MG63 (cell line): ENCODE data around the gene PSAP. TPM values are rescaled to one million over a fixed set of nuclear protein-coding genes. Genes with fewer than 3 reads are reported as not detected.

Experiments used
- DNase-seq: peaks from one replicate; pipeline ENCODE4 v3.0.0-alpha.2; 2020
- H3K27me3 ChIP-seq: fragments of 250-450 bp; sonication (Bioruptor Pico); 2 replicates; pipeline ENCODE4 v1.5.1; 2020; ENCODE audit warnings: mild to moderate bottlenecking, moderate library complexity
- H3K36me3 ChIP-seq: fragments of 250-450 bp; sonication (Bioruptor Pico); 2 replicates; pipeline ENCODE4 v1.5.1; 2020; ENCODE audit warnings: mild to moderate bottlenecking, moderate library complexity
- H3K4me3 ChIP-seq: fragments of 250-450 bp; sonication (Bioruptor Pico); 2 replicates; pipeline ENCODE4 v1.5.1; 2020; ENCODE audit warnings: mild to moderate bottlenecking, moderate library complexity
- H3K9me3 ChIP-seq: fragments of 250-450 bp; sonication (Bioruptor Pico); 2 replicates; pipeline ENCODE4 v1.5.1; 2020; ENCODE audit warnings: mild to moderate bottlenecking, moderate library complexity
- total RNA-seq: library from RNA; depleted of rRNA; stranded (reverse); fragments of >200 nt; shearing (Covaris generic); gene quantifications from 2 replicates; pipeline ENCODE4 v1.2.3, GENCODE V29; 2014; ENCODE audit warnings: low replicate concordance

PSAP gene
- total RNA-seq, 1 experiment from 2014 or later: 682 TPM

DNA sequence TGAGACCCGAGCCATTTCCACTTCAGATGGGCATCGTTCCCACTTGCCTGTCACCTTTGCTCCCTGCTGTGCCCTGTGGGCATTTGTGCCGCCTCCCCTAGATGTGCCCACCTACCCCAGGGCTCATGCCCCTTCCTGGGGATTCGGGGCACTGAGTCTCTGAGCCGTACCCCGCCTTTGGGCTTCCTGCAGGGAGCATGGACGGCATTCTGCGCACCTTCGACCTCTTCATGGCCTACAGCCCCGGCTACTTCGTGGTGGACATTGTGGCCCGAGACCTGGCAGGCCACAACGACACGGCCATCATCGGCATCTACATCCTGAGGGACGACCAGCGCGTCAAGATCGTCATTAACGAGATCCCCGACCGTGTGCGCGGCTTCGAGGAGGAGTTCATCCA lies 41.4 kb downstream of the PSAP start:
- no peak overlapping the region for H3K4me3 ChIP-seq
- H3K9me3 ChIP-seq: no peaks in the 10 kb centered on the region
- no peak for DNase-seq
- no peaks in the 10 kb centered on the region for H3K27me3 ChIP-seq
- H3K36me3 ChIP-seq: no peaks in the 10 kb centered on the region

DNA sequence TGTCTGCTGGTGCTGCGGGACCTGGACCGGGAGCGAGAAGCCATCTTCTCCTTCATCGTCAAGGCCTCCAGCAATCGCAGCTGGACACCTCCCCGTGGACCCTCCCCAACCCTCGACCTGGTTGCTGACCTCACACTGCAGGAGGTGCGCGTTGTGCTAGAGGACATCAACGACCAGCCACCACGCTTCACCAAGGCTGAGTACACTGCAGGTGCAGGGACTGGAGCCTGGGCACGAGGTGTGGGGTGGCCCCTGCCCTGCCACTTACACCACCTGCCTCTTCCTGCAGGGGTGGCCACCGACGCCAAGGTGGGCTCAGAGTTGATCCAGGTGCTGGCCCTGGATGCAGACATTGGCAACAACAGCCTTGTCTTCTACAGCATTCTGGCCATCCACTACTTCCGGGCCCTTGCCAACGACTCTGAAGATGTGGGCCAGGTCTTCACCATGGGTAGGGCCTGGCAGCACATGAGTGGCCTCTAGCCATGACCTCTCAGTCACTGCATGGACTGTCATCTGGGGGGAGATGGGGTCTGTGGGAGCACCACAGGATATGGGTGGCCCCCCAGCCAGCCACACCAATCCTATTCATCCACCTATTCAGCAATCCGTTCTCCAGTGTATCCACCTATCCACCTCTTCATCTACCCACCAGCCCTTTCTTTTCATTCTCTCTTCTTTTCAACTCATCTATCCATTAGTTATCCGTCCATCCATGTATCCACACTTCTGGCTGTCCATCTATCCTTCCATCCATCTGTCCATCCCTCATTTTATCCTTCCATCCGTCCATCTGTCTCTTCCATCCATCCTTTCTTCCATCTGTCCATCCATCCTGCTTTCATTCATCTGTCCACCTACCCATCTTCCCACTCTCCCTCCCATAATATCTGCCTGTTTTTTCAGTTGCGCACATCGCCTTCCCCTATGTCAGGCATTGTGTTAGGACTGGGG lies 43.2 kb downstream of the PSAP start:
- Histone ChIP-seq H3K4me3 (no peak overlapping the region), H3K36me3 (no peaks in the 10 kb centered on the region), H3K27me3 (no peaks in the 10 kb centered on the region), H3K9me3 (no peaks in the 10 kb centered on the region)
- DNase-seq: no peak

DNA sequence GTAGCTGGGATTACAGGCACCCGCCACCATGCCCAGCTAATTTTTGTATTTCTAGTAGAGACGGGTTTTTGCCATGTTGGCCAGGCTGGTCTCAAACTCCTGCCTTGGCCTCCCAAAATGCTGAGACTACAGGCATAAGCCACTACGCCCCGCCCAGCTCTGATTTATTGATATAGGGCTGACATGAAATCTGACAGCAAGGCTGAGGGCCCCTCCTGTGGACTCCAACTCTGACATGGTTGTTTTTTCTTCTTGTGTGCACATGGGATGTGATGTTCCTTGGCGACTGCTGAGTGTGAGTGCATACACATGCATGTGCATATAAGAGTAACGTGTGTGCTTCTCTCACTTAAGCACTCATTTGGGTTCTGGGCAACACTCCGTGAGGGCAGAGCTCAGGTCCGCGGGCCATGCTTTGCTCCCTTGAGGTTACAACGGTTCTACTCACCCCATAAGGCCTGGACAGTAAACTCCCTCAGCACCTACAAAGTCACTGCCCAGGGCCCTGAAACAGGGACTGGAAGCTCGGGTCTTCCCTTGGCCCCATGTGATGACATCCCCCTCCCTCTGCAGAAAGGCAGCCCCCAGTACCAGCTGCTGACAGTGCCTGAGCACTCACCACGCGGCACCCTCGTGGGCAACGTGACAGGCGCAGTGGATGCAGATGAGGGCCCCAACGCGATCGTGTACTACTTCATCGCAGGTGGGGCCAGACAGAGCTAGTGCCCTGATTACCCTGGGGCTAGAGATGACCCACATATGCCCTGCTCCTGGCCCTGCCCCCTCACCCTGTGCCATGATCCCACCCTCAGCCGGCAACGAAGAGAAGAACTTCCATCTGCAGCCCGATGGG lies 44.1 kb downstream of the PSAP start:
- no peaks in the 10 kb centered on the region for H3K27me3 ChIP-seq
- H3K36me3 ChIP-seq: no peaks in the 10 kb centered on the region
- no peak overlapping the region for H3K4me3 ChIP-seq
- DNase-seq: no peak
- H3K9me3 ChIP-seq: no peaks in the 10 kb centered on the region

DNA sequence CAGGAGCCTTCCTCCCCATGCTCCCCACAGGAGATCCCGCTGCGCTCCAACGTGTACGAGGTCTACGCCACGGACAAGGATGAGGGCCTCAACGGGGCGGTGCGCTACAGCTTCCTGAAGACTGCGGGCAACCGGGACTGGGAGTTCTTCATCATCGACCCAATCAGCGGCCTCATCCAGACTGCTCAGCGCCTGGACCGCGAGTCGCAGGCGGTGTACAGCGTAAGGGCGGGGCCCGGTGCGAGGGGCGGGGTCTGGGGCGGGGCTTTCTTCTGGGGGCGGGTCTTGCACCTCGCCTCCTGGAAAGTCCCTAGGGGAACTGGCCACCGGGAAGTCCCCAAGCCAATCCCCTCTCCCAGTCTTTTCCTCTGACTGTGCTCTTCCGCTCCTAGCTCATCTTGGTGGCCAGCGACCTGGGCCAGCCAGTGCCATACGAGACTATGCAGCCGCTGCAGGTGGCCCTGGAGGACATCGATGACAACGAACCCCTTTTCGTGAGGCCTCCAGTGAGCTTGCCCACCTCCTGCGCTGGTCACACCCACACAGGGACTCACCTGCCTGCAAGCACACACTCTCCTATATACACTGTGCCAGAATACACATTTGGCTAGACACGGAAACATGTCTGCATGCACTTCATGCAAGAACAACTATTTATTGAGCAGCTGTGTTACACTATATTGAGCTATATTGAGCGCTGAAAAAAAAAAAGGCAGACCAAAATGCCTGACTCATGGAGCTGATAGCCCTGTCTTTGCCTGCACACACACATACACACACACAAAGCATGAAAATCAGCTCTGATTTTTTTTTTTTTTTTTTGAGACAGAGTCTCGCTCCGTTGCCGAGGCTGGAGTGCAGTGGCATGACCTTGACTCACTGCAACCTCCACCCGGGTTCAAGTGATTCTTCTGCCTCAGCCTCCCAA lies 45.0 kb downstream of the PSAP start:
- Histone ChIP-seq H3K9me3 (no peaks in the 10 kb centered on the region), H3K27me3 (no peaks in the 10 kb centered on the region), H3K36me3 (no peaks in the 10 kb centered on the region), H3K4me3 (no peak overlapping the region)
- no peak for DNase-seq

DNA sequence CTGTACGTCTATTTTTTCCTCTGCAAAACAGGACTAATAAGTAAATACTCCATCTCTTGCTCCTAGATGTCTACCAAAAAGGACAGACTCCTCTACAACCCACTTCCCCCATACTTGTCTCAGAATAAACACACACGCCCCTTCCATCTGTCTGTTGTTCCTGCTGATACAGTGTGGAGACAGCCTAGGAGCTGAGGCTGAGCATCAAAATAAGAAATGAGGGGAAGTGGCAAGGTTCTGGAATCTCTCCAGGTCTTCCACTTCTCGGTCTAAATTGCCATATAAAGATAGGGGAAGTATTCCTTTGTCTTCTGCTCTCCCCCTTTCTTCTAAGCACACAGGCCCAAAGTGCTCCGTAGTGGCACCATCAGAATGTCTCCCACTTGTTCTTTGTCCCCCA lies 47.0 kb downstream of the PSAP start:
- Histone ChIP-seq H3K27me3 (no peaks in the 10 kb centered on the region), H3K9me3 (no peaks in the 10 kb centered on the region), H3K36me3 (no peaks in the 10 kb centered on the region), H3K4me3 (no peak overlapping the region)
- DNase-seq: no peak

DNA sequence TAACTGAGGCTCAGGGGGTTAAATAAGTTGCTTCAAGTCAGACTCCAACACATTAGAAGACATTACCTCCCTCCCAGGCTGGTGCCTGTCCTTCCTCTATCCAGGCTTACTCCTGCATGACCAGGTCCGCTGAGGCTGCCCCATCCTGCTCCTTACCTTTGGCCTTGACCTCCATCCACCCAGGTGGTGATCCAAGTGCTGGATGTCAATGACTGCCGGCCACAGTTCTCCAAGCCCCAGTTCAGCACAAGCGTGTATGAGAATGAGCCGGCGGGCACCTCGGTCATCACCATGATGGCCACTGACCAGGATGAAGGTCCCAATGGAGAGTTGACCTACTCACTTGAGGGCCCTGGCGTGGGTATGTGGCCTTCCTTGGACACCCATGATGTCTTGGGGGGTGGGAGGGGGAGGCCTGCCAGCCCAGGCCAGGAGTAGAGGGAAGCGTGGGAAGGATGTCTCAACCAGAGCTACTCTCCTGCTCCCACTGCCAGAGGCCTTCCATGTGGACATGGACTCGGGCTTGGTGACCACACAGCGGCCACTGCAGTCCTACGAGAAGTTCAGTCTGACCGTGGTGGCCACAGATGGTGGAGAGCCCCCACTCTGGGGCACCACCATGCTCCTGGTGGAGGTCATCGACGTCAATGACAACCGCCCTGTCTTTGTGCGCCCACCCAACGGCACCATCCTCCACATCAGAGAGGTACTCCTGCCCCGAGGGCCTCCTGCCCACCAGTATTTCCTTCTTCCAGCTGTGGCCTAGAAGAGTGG lies 48.1 kb downstream of the PSAP start:
- Histone ChIP-seq H3K9me3 (no peaks in the 10 kb centered on the region), H3K4me3 (no peak overlapping the region), H3K36me3 (no peaks in the 10 kb centered on the region), H3K27me3 (no peaks in the 10 kb centered on the region)
- no peak for DNase-seq

DNA sequence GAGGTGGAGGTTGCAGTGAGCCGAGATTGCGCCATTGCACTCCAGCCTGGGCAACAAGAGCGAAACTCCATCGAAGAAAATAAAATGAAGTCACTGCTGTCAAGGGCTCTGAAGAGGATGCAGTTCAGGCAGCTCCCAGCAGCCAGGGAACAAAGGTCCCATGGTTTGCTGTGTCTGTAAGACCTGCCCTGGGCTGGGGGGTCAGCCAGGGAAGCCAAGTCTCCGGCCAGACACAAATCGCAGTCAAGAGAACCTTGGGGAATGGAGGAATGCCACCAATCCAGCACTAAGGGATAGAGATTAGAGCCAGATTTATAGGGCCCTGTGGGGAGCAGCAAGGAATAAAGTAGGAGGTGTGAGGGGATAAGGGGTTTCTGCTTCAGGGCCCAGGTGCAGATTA lies 48.8 kb downstream of the PSAP start:
- Histone ChIP-seq H3K27me3 (no peaks in the 10 kb centered on the region), H3K9me3 (no peaks in the 10 kb centered on the region), H3K4me3 (no peak overlapping the region), H3K36me3 (no peaks in the 10 kb centered on the region)
- DNase-seq: no peak

DNA sequence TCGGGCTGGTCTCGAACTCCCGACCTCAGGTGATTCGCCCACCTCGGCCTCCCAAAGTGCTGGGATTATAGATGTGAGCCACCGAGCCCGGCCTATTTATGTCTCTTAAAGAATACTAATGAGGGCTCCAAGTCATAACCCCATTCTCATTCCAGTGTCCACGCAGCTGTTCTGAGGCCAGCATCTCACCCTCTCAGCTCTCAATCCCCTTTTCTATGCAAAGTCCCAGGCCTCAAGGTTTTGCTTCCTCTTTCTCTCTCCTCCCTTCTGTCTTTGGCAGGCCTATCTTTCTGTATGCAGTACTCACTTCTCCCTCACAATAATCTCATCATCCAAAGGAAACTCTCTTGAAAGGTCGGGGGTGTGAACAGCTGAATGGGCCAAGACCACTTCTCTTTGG lies 49.7 kb downstream of the PSAP start:
- Histone ChIP-seq H3K36me3 (no peaks in the 10 kb centered on the region), H3K27me3 (no peaks in the 10 kb centered on the region), H3K9me3 (no peaks in the 10 kb centered on the region), H3K4me3 (no peak overlapping the region)
- DNase-seq: no peak

DNA sequence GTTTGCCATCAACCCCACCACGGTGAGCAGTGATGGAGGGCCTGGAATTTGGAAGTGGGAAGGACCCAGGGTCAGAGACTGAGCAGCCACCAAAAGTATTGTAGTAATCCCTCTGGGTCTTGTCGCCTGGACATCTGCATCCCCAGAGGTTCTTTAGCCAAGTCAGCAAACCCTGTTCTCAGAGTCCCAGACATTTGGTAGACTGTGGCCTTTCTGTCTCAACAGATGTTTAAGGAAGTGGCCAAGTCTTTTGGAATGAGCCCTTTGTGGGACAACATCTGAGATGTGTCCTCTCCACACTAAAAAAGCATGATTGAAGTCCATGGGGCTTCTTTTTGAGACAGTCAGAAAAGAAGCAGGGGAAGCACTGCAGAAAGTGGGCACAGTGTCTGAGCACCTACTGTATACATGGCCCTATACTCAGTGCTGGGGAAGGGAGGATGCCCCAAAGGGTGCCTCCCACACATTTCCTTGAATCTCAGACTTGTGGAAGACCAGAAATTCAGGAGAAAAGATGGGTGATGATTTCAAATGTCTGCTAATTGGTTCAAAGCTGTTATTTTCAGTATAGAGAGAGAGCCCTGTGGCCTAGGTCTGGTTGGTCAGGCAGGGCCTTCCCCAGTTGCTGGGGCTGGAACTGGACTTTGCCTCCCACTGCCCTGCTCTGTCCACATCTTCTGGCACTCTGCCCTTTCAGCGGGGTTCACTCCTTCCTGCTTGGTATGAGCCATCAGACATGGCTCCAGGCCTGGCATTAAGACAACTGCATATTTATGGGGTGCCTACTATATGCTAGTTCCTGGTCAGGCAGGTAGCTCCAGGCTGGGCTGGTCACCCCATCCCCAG lies 51.2 kb downstream of the PSAP start:
- no peaks in the 10 kb centered on the region for H3K36me3 ChIP-seq
- H3K4me3 ChIP-seq: no peak overlapping the region
- DNase-seq: peak; percentile 23

DNA sequence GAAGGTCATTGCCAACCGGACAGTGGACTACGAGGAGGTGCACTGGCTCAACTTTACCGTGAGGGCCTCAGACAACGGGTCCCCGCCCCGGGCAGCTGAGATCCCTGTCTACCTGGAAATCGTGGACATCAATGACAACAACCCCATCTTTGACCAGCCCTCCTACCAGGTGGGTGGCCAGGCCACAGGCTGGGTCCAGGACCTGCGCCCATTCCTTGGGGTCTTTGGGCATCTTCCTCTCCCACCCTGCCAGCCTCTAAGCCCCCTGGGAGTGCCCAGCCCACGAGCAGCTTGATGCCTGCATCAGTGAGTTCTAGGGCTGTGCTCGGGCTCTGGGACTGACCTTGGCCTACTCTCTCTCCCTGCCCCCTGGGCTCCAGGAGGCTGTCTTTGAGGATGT lies 51.9 kb downstream of the PSAP start:
- Histone ChIP-seq H3K27me3 (no peaks in the 10 kb centered on the region), H3K9me3 (no peaks in the 10 kb centered on the region), H3K36me3 (no peaks in the 10 kb centered on the region), H3K4me3 (no peak overlapping the region)
- DNase-seq: no peak

More for the DNA sequence above, 51.2 kb downstream of the PSAP start:
- Histone ChIP-seq H3K27me3 (no peaks in the 10 kb centered on the region), H3K9me3 (no peaks in the 10 kb centered on the region)

DNA sequence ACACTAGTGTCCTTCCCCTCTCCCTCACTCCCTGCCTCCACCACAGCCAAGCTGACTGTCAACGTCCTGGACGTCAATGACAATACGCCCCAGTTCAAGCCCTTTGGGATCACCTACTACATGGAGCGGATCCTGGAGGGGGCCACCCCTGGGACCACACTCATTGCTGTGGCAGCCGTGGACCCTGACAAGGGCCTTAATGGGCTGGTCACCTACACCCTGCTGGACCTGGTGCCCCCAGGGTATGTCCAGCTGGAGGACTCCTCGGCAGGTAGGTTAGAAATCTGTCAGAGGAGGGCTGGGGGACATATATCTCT lies 52.8 kb downstream of the PSAP start:
- Histone ChIP-seq H3K36me3 (no peaks in the 10 kb centered on the region), H3K4me3 (no peak overlapping the region), H3K27me3 (no peaks in the 10 kb centered on the region), H3K9me3 (no peaks in the 10 kb centered on the region)
- no peak for DNase-seq

DNA sequence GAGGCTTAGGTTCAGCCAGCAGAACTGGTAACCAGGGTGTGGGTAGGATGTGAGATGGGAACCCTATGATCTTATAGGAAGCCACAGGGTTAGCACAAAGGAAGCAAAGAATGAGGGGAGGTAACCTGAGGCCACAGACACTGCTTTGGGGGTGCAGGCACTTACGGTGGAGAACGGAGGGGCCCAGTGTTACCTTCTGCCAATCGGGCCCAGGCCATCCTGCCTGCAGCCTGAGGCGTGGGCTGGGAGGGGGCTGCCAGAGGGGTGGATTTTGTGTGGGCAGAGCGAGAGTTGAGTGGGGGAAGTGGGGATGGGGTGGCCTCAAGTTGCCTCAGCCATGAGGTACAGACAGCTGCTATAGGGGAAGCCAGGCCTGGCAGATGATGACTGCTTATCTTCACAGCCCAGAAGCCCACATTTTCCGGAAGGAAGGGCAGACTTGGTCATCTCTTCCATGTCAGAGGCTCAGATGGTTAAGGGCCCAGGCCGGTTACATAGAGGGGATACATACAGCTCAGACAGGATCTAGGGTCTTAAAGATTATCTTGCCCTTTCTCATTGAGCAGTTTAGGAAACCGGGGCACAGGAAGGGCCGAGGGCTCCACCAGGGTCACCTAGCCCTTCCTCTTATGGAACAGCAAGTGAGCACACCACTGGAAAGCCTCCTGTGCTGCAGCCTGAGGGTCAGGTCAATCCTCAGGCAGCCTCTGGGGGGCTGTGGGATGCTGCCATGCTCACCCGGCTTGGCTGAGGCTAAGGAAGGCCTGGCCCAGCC lies 53.3 kb downstream of the PSAP start:
- no peaks in the 10 kb centered on the region for H3K9me3 ChIP-seq
- H3K36me3 ChIP-seq: no peaks in the 10 kb centered on the region
- H3K4me3 ChIP-seq: no peak overlapping the region
- H3K27me3 ChIP-seq: no peaks in the 10 kb centered on the region
- no peak for DNase-seq

DNA sequence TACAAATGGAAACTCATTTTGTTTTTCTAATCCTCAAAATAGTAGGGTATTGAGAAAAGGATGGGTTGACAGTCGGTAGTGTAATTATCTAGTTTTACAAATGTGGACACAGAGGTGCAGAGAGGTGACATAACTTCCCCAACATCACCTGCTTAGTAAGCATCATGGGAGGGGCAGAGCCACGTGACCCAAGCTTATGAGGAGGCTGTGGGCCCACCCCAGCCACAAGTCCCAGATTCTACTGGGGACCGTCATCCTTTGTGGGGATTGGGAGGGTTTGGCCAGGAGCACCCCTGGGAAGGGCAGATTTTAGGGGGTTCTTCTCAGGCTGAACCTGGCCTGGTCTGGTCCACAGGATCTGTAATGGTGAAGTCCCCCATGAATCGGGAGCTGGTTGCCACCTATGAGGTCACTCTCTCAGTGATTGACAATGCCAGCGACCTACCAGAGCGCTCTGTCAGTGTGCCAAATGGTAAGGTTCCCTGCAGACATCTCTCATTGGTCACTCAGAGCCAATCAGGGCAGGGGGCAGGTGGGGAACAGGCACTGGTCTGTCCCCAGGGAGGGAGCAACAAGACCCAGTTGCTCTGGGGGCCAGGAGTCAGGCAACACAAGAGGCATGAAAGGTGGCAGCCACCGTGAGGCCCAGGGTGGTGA lies 54.2 kb downstream of the PSAP start:
- DNase-seq: no peak
- H3K27me3 ChIP-seq: no peaks in the 10 kb centered on the region
- H3K4me3 ChIP-seq: no peak overlapping the region

DNA sequence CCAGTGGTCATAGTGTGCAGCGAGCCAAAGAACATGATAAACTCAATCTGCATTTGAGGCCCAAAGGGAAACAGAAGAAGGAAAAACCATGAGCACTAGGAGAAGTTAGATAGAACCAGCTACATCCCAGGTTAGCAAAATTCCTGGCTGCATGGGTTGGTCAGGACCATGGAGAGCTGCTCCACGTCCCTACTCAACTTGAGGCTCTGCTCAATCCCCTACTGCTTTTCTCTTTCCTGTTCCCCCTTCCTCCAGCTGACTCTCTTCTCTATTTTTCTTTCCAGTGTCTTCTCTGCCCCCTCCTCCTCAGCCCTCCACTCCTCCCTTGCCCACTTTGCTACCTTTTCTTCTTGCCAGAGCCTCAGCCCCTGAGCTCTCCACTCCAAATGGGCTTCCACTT lies 55.8 kb downstream of the PSAP start:
- DNase-seq: no peak
- Histone ChIP-seq H3K36me3 (no peaks in the 10 kb centered on the region), H3K27me3 (no peaks in the 10 kb centered on the region), H3K9me3 (no peaks in the 10 kb centered on the region), H3K4me3 (no peak overlapping the region)

More for the DNA sequence above, 54.2 kb downstream of the PSAP start:
- H3K36me3 ChIP-seq: no peaks in the 10 kb centered on the region
- H3K9me3 ChIP-seq: no peaks in the 10 kb centered on the region
